ENCODE results near the gene TTYH3.

GRCh38 chr7:2661096-2661449 lies 29.3 kb downstream of the TTYH3 start:
- TF ChIP-seq CTCF (tag by site-specific recombination; IDR thresholded peaks at IDR 0.05), result no peak
- TF ChIP-seq ZSCAN18 (tag by site-specific recombination; IDR thresholded peaks at IDR 0.05), result no peak
- no peak for TF ChIP-seq ZSCAN30 (tag by site-specific recombination; IDR thresholded peaks at IDR 0.05)

All from HEK293 (cell line).